GM21717 (cell line): ENCODE results near the gene GARS1.
A peak's percentile ranks its signal among the peaks of the same experiment; 100 is the strongest.
"Not testable (repeated sequence)": the region's sequence is repeated elsewhere in the genome, so short reads cannot be mapped to it uniquely, and the experiment has no call there.

Source experiments
- ATAC-seq: cut with Tn5 transposase; IDR thresholded peaks from one replicate; pipeline ENCODE4 v1.9.1; 2021; ENCODE audit warnings: mild to moderate bottlenecking, moderate library complexity; ENCODE audit not compliant: unreplicated experiment

The GARS1 gene

DNA sequence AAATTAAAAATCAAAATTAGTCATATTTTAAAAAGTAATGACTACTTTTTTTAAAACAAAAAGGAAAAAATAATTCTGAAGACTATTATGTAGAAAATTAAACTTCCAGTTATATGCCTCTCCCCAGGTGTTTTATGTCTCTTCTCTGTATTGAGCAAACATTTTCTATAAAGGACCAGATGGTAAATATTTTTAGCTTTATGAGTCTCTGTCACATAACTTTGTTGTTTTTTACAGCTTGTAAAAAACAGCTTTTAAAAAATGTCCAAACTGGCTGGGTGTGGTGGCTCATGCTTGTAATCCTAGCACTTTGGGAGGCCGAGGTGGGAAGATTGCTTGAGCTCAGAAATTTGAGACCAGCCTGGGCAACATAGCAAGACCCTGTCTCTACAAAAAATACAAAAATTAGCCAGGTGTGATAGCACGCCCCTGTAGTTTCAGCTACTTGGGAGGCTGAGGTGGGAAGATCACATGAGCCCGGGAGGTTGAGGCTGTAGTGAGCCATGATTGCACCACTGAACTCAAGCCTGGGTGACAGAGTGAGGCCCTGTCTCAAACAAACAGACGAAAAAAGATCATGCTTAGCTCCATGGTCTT lies 23.5 kb downstream of the GARS1 start:
- ATAC-seq: no peak

DNA sequence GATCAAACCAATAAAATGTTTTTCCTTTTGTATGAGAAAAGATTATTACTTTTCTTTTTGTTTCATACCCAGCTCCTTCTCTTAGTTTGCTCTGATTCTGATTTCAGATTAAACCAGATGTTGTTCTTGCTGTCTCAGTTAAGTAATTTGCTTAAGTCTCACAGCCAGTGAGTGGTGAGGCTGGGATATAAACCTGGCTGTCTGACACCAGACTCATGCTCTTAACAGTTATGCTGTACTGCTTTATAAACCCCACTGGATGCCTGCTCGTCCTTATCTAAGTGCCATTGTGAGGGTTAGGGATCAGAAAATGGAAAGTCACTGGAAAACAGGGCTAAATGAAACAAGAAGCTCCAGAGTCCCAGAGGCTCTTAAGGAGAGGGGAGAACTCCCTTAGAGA lies 24.3 kb downstream of the GARS1 start:
- ATAC-seq: no peak

DNA sequence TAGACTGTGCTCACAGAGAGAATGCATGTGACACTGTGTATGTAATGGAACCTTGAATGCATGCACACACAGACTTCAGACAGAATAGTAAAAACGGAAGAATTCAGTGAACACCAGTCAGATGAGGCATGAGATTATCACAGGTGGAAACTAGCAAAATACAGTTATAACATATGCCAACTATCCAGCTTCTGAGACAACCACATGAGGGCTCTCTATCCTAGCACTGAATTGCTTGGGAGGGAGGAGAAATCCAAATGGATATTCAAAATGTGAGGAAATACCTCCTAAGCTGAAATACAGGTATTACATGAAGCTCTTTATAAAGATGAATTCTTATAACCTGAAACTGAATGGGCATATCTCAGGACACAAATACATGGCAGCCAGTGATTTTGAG lies 30.6 kb downstream of the GARS1 start:
- ATAC-seq: no peak

DNA sequence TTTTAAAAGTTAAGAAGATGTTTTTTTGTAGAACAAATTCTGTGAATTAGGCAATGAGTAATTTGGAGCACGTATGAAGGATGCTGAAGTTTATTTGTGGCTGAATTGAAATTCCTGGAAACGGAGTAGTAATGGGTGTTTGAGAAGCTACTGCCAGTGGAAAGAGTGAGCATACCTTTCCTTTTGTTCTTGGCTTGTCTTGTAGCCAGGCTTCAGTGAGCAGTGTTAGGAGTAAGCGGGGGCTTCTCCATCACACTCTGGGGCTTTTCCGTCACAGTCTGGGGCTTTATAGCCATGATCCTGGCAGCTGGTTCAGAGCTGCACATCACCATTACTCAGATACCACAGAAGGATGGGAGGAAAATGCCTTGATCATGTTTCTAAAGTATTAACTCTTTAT lies 32.3 kb downstream of the GARS1 start:
- ATAC-seq: no peak

DNA sequence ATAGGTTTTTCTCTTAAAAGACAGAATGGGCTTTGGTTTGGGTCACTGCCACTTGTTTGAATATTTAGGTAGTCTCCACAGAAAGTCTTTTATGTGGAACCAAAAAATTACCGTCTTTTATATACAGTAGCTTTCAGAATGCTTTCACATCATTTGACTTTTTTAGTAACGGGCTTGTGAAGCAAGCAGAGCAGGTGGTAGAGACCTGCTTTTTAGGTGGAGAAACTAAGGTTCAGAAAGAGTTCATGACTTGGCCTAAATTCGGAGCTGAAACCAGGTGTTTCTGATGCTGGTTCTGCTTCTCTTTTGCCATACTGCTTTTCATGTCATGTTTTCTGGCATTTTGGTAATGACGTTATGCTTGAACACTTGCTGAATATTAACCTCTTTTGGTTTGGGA lies 36.3 kb downstream of the GARS1 start:
- ATAC-seq: no peak

DNA sequence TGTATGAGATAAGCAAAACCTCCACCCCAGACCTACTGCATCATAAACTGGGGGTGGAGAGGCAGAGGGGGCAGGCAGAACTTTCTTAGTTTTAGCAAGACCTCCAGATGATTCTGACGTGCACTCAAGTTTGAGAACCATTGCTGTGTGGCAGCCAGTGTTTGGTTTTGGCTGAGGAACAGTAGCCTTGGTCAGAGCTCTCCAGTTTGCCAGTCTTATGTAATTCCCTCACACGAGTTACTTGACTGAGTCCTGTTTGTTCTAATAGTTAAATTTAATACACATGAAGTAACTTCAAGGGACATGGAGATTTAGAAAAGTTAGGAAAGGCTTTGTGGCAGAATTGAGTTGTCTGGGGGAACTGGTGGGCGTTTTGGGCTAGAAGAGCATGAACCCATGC lies 38.5 kb downstream of the GARS1 start:
- no peak for ATAC-seq

DNA sequence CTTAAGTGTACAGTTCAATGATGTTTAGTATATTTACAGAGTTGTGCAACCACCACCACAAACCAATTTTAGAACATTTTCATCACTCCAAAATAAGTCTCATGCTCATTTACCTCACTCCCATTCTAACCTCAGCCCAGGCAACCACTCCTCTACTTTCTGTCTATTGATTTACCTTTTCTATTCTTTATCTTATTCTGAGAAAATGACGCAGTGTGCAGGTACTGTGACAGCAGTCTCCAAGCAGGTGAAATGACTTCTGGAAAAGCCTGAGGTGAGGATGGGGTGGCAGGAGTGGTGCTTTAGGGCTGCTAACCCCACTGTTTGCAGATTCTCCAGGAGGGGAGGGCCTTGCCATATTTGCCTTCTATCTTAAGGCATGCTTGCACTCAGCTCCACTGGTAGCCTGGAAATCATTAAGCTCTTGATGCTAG lies 39.5 kb downstream of the GARS1 start:
- peak; percentile 34 for ATAC-seq

DNA sequence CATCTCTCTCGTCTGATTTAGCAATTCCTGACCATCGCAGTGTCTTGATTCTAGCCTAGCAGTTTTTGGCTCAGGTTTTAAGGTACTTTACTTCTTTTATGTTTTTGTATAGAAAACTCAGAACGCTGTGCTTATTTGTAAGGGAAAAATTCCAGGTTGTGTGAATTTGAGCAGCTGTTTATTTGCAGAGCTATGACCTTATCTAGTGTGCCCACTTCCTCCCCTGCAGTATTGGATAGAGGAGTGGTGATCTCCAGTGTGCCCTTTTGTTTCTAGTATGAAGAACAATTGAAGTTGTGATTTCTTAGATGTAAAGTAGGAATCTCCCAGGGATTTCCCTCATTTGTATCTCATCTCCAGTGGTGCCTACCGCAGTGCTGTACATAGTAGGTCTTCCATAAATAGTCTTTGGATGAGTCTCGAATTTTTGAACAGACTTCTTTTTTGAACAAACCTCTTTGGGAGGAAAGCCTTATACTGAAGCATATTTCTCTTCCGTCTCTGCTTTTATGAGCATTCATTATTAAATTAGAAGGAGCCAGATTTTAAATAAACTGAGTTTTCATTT lies 40.0 kb downstream of the GARS1 start:
- no peak for ATAC-seq

DNA sequence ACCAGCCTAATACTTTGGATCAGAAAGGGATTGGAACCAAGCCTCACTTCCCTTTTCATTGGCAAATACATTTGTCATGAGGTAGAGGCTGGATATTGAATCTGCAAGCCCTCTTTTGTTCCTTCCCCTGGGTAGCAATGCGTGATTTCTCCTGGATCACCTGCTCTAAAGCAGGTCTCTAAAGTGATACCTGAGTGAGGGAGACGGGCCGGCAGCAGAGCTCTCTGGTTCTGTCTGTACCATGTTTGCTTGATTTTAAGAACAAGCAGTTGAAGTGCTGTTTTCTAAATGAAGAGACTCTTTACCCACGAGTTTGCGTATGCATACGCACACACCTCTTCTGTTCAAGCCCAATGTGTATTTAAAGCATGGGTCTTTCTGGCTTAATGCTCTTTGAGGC lies 41.1 kb downstream of the GARS1 start:
- no peak for ATAC-seq

DNA sequence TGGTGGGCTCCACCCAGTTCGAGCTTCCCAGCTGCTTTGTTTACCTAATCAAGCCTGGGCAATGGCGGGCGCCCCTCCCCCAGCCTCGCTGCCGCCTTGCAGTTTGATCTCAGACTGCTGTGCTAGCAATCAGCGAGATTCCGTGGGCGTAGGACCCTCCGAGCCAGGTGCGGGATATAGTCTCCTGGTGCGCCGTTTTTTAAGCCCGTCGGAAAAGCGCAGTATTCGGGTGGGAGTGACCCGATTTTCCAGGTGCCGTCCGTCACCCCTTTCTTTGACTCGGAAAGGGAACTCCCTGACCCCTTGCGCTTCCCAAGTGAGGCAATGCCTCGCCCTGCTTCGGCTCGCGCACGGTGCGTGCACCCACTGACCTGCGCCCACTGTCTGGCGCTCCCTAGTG lies 47.6 kb downstream of the GARS1 start:
- not testable (repeated sequence) for ATAC-seq

DNA sequence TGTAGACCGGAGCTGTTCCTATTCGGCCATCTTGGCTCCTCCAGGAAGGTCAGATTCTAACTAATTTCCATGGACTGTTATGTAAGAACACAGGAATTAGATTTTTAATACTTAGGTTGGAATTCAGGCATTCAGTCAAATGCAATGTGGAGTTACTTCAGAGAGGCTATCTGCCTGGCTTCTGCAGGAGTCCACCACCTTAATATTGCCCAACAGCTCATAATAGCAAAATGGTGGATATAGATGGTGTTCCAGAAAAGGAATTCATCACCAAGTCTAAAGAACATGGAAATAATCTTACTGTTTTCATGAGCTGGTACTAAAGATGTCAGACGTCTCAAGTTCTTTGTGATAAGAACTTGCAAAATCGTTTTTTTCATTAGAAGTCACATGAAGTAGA lies 48.1 kb downstream of the GARS1 start:
- no peak for ATAC-seq

DNA sequence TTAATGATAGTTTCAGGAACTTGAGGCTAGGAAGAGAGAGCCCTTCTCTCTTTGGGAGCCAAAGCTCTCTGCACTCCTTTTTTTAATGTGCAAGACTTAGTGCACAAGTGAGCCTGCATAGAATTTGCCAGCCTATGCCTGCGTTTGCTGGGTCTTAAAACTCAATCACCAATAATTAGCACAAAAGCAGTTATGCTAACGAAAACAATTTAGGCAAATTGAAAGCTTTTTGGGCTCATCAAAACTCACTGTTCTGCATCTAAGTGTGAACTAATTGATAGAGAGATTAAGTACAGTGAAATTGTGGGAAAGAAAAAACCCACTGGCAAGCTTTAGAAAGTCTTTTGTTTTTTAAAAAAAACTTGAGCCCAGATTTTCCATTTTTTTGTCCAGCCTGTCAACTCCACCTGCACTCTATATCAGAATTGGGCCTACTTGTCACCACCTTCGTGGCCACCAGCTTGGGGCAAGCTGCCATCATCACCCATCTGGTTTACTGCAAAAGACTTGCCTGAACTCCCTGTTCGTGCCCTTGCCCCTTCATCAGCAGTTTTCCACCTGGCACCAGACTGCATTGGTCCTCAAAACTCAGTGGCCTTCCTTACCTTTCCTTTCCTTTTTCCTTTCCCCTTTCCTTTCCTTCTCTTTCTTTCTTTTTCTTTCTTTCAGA lies 49.7 kb downstream of the GARS1 start:
- ATAC-seq: no peak

DNA sequence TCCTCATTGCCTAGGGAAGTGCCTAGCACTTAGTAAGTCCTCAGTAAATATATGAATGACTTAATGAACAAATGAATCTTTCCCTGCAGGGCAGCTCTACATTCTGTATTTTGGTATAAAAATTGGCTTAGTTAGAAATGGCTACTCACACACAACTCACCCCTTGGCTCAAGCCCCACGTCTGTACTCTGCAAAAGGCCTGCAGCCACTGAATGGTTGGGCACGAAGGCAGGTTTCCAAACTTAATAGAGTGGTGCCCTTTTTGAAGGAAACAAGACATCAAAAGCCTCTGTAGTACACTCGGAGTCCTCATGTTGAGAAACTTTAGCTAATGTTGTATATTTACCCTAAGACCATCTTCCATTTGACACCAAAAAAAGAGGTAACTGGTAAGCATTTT lies 51.0 kb downstream of the GARS1 start:
- ATAC-seq: no peak

DNA sequence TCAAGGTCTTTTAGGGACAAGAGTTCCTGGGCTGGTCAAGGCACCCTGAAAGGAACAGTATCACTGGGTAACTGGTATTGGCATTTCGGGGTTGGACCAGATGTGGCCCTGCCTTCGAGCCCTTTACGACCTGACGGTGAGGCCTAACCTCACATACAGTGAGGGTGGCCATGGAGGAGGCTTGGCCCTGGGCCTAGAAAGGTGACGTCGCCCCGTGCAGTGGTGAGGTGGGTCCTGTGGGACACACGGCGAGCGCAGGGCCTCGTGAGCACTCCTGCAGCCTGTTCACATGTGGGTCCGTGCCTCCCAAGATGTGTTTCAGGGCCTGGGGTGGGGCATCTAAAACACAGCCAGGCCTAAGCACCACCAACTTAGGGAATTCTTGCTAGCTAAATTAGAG lies 51.5 kb downstream of the GARS1 start:
- no peak for ATAC-seq

DNA sequence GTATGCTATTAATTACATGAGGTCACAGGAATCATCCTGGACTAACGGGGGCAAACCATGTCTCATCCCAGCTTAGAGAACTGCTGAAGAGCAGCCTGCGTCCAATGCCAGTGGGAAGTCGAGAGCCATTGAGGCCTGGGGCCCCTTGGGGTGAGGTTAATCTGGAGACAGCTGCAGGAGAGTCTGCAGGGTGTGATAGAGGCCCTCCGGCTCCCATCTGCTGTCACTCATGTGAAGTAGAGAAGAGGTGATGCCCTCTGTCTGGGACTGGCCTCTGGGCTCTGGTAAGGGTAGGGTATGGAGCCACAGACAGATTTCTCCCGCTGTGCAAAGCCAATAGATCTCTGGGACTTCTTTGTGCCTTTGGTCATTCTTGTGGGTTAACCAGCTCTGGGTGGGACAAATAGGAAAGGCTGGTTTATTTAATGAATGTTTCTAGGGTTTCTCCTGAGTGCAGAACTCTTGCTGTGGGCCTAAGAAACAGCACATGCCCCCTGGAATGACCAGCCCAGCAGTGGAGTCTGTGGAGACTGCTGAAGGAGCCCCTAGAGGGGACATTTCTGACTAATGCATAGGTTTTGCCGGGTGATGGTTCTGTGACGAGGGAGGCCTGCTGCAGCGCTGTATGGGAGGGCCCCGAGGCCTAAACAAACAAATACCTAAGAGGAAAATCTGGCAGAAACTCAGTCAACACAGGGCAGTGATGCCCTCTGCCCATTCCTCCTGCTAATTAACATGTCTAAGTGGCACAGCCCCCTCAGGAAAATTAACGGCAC lies 53.1 kb downstream of the GARS1 start:
- ATAC-seq: no peak

DNA sequence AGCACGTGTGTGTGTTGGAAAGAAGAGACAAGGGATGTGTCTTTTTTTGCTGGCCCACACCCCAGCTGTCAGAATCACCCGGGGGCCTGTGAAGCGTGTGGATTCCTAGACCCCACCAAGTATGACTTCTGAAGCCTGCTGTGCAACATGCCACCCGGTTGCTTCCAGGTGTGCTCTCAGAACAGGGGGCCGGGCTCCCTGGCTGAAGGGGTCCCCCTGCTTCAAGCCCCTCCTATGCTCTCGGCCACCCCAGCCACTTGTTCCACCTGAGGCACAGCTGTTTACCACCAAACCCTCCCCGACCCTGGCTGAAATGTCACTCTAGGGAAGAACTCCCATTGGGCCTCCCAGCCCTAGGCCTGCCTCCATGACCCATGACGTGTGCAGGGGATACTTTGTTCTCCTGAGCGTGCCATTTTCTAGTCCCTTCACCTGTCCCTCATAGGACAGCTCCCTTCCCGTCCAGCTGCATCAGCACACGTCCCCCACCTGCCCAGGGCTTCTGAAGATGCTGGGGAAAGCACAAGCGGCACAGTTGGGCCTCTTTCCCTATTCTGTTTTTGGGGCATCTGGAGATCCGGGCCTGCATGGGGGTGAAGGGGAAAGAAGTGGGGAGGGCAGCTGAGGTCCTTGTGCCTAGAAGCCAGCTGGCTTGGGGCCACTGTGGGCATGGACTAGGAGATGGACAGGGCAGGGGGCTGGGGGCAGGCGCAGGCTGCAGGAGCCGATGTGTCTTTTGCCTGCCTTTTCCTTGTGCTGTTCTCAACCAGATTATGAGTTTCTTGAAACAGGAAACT lies 54.3 kb downstream of the GARS1 start:
- no peak for ATAC-seq

DNA sequence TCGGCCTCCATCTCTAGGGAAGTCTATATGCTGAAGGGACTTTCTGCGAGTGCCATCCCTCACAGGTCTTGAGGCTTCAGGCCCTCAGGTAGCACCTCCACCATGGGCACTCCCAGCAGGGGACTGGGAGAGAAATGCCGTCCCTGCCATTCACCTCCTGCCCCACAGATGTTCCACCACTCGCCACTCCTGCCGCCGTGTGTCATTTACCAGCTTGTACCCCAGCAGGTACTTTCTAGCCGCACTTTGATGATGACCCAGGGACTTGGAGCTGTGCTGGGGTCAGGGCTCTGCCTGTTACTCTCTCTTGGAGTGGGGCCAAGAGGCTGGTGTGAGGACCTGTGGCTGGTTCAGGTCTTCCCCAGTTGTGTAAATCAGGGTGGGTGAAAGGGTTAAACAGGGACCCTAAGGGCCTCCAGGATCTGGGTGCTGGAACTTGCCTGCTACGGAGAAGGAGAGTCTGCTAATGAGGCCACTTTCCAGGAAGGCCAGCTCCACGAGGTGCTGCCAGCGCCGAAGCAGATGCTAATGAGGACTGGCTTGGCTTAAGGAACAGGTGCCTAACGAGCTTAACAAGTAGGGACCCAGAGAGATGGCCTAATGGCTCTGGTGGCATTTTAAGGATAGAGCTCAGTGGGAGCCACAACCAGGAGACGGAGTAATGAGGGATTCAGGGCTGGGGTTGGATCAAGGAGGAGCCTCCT lies 55.2 kb downstream of the GARS1 start:
- no peak for ATAC-seq

DNA sequence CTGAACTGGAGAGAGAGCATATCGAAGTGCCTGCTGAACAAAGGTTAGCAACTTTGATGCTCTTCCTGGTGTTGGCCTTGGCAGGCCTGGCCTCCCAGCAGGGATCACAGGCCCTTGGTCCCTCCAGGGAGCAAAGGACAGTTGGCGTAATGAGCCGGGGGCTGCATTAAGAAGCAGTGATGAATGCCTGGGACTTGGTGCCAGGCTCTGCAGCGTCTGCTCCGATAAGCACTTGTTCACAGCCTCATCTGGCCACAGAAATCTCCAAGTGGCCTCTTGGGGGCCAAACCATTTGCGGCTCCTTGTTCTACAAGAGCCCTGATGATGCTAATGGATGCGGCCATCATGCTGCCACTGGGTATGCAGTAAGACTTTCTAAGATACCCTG lies 55.7 kb downstream of the GARS1 start:
- no peak for ATAC-seq

DNA sequence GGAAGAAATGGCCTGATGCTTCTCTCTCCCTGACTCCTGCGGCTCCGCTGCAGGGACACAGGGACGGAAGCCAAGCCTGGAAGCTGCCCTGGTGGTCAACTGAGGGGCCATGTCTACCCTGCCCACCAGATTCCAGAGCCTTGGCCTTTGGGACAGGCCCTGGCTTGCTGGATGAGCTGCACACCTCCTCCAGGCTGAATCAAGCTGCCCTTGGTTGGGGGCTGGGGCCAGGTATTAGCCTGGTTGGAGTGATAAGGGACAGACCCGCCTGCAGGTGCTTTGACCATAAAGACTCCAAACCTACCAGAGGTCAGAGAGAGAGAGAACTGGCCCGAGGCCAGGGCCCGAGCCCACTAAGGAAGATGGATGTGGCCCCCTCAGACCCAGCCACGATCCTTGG lies 57.5 kb downstream of the GARS1 start:
- no peak for ATAC-seq
